Measurements from ENCODE around the gene FERMT3. TPM values are rescaled to one million over a fixed set of nuclear protein-coding genes. Genes with fewer than 3 reads are reported as not detected.

The FERMT3 gene
- total and polyA plus RNA-seq, 4 donors: 3.4 to 47.2 (median 9.7) TPM

- Histone ChIP-seq H3K27me3 (ENCODE audit: control insufficient read depth in 4 of 4, insufficient read depth in 4 of 4, low read length in 3 of 4) (no peaks in the 10 kb centered on the region), H3K4me1 (ENCODE audit: control insufficient read depth in 4 of 4, insufficient read depth in 4 of 4, low read length in 3 of 4) (peaks cover 10 to 65% (median 49%) of the 10 kb centered on the region in 4 donors), H3K9me3 (ENCODE audit: control insufficient read depth in 4 of 4, low read length in 3 of 4) (no peaks in the 10 kb centered on the region), H3K4me3 (ENCODE audit: low read depth in 1 of 3, low read length in 3 of 3) (no peak overlapping the region), H3K27ac (ENCODE audit: low read depth in 1 of 2, low read length in 2 of 2) (no peak overlapping the region), H3K9ac (ENCODE audit: low read depth in 1 of 2, low read length in 2 of 2) (no peak overlapping the region), H3K36me3 (ENCODE audit: control insufficient read depth in 4 of 4, insufficient read depth in 3 of 4, low read depth in 1 of 4, low read length in 3 of 4) (peaks cover 0 to 5% (median 1%) of the 10 kb centered on the region in 4 donors)
- WGBS: 79% methylated on average over 7 of the region's 7 CpGs
- TF ChIP-seq FOXA2 (IDR thresholded peaks at IDR 0.05) (no peak), TAF1 (conservative IDR thresholded peaks at IDR 0.05) (no peak), JUND (IDR thresholded peaks at IDR 0.05) (no peak), REST (IDR thresholded peaks at IDR 0.05) (no peak), RXRA (IDR thresholded peaks at IDR 0.05) (no peak), RAD21 (IDR thresholded peaks at IDR 0.05) (no peak), ATF3 (IDR thresholded peaks at IDR 0.05) (no peak), YY1 (IDR thresholded peaks at IDR 0.05) (no peak), NR2F2 (IDR thresholded peaks at IDR 0.05) (no peak), HNF4A (conservative IDR thresholded peaks at IDR 0.05) (no peak), MAX (IDR thresholded peaks at IDR 0.05) (no peak)
- no peak for DNase-seq (ENCODE audit: low spot score)
These were observed 42.1 kb downstream of the FERMT3 start for GRCh38 chr11:64248578-64248977.

- TF ChIP-seq RAD21 (IDR thresholded peaks at IDR 0.05) (no peak), REST (IDR thresholded peaks at IDR 0.05) (no peak), ATF3 (IDR thresholded peaks at IDR 0.05) (no peak), JUND (IDR thresholded peaks at IDR 0.05) (no peak), MAX (IDR thresholded peaks at IDR 0.05) (no peak), HNF4A (conservative IDR thresholded peaks at IDR 0.05) (no peak), GABPA (IDR thresholded peaks at IDR 0.05 in 1 of 2, conservative IDR thresholded peaks at IDR 0.05 in 1 of 2) (no peak), TAF1 (conservative IDR thresholded peaks at IDR 0.05) (no peak), FOXA1 (IDR thresholded peaks at IDR 0.05) (no peak), EGR1 (IDR thresholded peaks at IDR 0.05; ENCODE audit: low read depth in 2 of 2) (no peak), NR2F2 (IDR thresholded peaks at IDR 0.05) (no peak), SP1 (IDR thresholded peaks at IDR 0.05) (no peak), FOXA2 (IDR thresholded peaks at IDR 0.05) (no peak), HNF4G (IDR thresholded peaks at IDR 0.05) (no peak), YY1 (IDR thresholded peaks at IDR 0.05) (no peak), ZBTB33 (IDR thresholded peaks at IDR 0.05) (no peak), RXRA (IDR thresholded peaks at IDR 0.05) (no peak)
- Histone ChIP-seq H3K27ac (ENCODE audit: low read depth in 1 of 2, low read length in 2 of 2) (no peak overlapping the region), H3K36me3 (ENCODE audit: control insufficient read depth in 4 of 4, insufficient read depth in 3 of 4, low read depth in 1 of 4, low read length in 3 of 4) (peaks cover 0 to under 1% (median under 1%) of the 10 kb centered on the region in 4 donors), H3K4me1 (ENCODE audit: control insufficient read depth in 4 of 4, insufficient read depth in 4 of 4, low read length in 3 of 4) (peaks cover 10 to 64% (median 48%) of the 10 kb centered on the region in 4 donors), H3K4me3 (ENCODE audit: low read depth in 1 of 3, low read length in 3 of 3) (no peak overlapping the region), H3K9me3 (ENCODE audit: control insufficient read depth in 4 of 4, low read length in 3 of 4) (no peaks in the 10 kb centered on the region), H3K27me3 (ENCODE audit: control insufficient read depth in 4 of 4, insufficient read depth in 4 of 4, low read length in 3 of 4) (no peaks in the 10 kb centered on the region), H3K9ac (ENCODE audit: low read depth in 1 of 2, low read length in 2 of 2) (no peak overlapping the region)
- DNase-seq (ENCODE audit: low spot score): no peak
- WGBS: 93% methylated on average over 4 of the region's 4 CpGs
These were observed 42.5 kb downstream of the FERMT3 start for GRCh38 chr11:64249038-64249437.
